Activated T-cell treated with anti-CD3 and anti-CD28 coated beads, Interleukin-2, amount 50 U/mL, for 72 hours (primary cell): Measurements from ENCODE around the gene GGT6. TPM values are rescaled to one million over a fixed set of nuclear protein-coding genes. Genes with fewer than 3 reads are reported as not detected.

Source experiments
- ATAC-seq, 2 donors: fragments of 150-1000 bp; cut with Tn5 transposase; replicated peaks in 1 of 2; 2 replicates each; pipeline ENCODE4 v1.10.0; 2021; ENCODE audit warnings: moderate library complexity in 2 of 2, mild to moderate bottlenecking in 1 of 2
- DNase-seq, 2 donors: peaks; one replicate each; pipeline ENCODE4 v3.0.0; 2021 to 2022; ENCODE audit warnings: mixed read lengths in 1 of 2
- H3K27ac Mint-ChIP-seq: one replicate; pipeline ENCODE4 v1.8.0; 2022; ENCODE audit warnings: mild to moderate bottlenecking, moderate library complexity, mixed read lengths
- H3K27me3 Mint-ChIP-seq: one replicate; pipeline ENCODE4 v1.8.0; 2022; ENCODE audit warnings: low read depth, mixed read lengths
- H3K36me3 Mint-ChIP-seq, 2 donors: one replicate each; pipeline ENCODE4 v1.8.0; 2022; ENCODE audit warnings: mixed read lengths in 2 of 2, mild to moderate bottlenecking in 1 of 2; ENCODE audit not compliant: insufficient read depth in 2 of 2
- H3K4me1 Mint-ChIP-seq: one replicate; pipeline ENCODE4 v1.8.0; 2022; ENCODE audit warnings: low read depth, mixed read lengths
- H3K4me3 Mint-ChIP-seq, 2 donors: one replicate each; pipeline ENCODE4 v1.8.0; 2022; ENCODE audit warnings: mild to moderate bottlenecking in 2 of 2, mixed read lengths in 2 of 2, moderate library complexity in 2 of 2
- H3K9me3 Mint-ChIP-seq, 2 donors: one replicate each; pipeline ENCODE4 v1.8.0; 2022; ENCODE audit warnings: mixed read lengths in 2 of 2
- total RNA-seq, 2 donors: library from RNA; stranded (reverse); gene quantifications; one replicate each; pipeline ENCODE4 v1.2.3, GENCODE V29; 2022

GGT6 gene
- total RNA-seq, 2 donors from 2014 or later, result not detected

GRCh38 chr17:4577386-4577993 is 17.1 kb upstream of the GGT6 start:
- Mint-ChIP-seq H3K9me3 (no peaks in the 10 kb centered on the region), H3K27ac (no peak overlapping the region), H3K36me3 (no peaks in the 10 kb centered on the region), H3K27me3 (peaks cover 26% of the 10 kb centered on the region), H3K4me3 (no peak overlapping the region), H3K4me1 (peaks cover 18% of the 10 kb centered on the region)
- ATAC-seq, result no peak
- no peak for DNase-seq

GRCh38 chr17:4576729-4577322 is 16.4 kb upstream of the GGT6 start:
- H3K4me3 Mint-ChIP-seq, result no peak overlapping the region
- no peaks in the 10 kb centered on the region for H3K36me3 Mint-ChIP-seq
- H3K27me3 Mint-ChIP-seq, result peaks cover 20% of the 10 kb centered on the region
- H3K27ac Mint-ChIP-seq, result no peak overlapping the region
- ATAC-seq, result no peak
- peaks cover 18% of the 10 kb centered on the region for H3K4me1 Mint-ChIP-seq
- no peaks in the 10 kb centered on the region for H3K9me3 Mint-ChIP-seq
- no peak for DNase-seq

GRCh38 chr17:4576161-4576558 is 15.8 kb upstream of the GGT6 start:
- DNase-seq (no peak), ATAC-seq (no peak)
- H3K9me3 Mint-ChIP-seq, result no peaks in the 10 kb centered on the region
- no peaks in the 10 kb centered on the region for H3K36me3 Mint-ChIP-seq
- peaks cover 19% of the 10 kb centered on the region for H3K27me3 Mint-ChIP-seq
- no peak overlapping the region for H3K4me3 Mint-ChIP-seq
- peaks cover 18% of the 10 kb centered on the region for H3K4me1 Mint-ChIP-seq
- H3K27ac Mint-ChIP-seq, result no peak overlapping the region

GRCh38 chr17:4574448-4575045 is 14.2 kb upstream of the GGT6 start:
- Mint-ChIP-seq H3K4me1 (peaks cover 18% of the 10 kb centered on the region), H3K9me3 (no peaks in the 10 kb centered on the region), H3K27ac (no peak overlapping the region), H3K4me3 (no peak overlapping the region), H3K36me3 (no peaks in the 10 kb centered on the region), H3K27me3 (peaks cover 14% of the 10 kb centered on the region)
- ATAC-seq (no peak), DNase-seq (no peak)

- peaks cover 18% of the 10 kb centered on the region for H3K4me1 Mint-ChIP-seq
- ATAC-seq, result peak; percentile 99
- no peaks in the 10 kb centered on the region for H3K36me3 Mint-ChIP-seq
- no peaks in the 10 kb centered on the region for H3K9me3 Mint-ChIP-seq
- DNase-seq, result peak; percentile 82 to 89
- peaks cover 14% of the 10 kb centered on the region for H3K27me3 Mint-ChIP-seq
- peak overlapping the region; percentile 31 to 58 for H3K4me3 Mint-ChIP-seq
- H3K27ac Mint-ChIP-seq, result peak overlapping the region; percentile 43
These were observed 13.3 kb upstream of the GGT6 start for GRCh38 chr17:4573669-4574068.

GRCh38 chr17:4573115-4573514 is 12.7 kb upstream of the GGT6 start:
- Mint-ChIP-seq H3K36me3 (no peaks in the 10 kb centered on the region), H3K27me3 (peaks cover 14% of the 10 kb centered on the region), H3K9me3 (no peaks in the 10 kb centered on the region), H3K4me3 (peak overlapping the region; percentile 31 to 58), H3K4me1 (peaks cover 18% of the 10 kb centered on the region), H3K27ac (peak overlapping the region; percentile 2)
- ATAC-seq, result peak; percentile 2 to 4
- DNase-seq, result no peak

GRCh38 chr17:4572131-4572530 is 11.8 kb upstream of the GGT6 start:
- no peak overlapping the region for H3K27ac Mint-ChIP-seq

GRCh38 chr17:4569591-4569990 is 9.2 kb upstream of the GGT6 start:
- peaks cover 6% of the 10 kb centered on the region for H3K27me3 Mint-ChIP-seq
- no peak overlapping the region for H3K4me3 Mint-ChIP-seq
- peaks cover 35% of the 10 kb centered on the region for H3K4me1 Mint-ChIP-seq
- no peak for ATAC-seq
- DNase-seq, result no peak
- no peak overlapping the region for H3K27ac Mint-ChIP-seq
- no peaks in the 10 kb centered on the region for H3K36me3 Mint-ChIP-seq
- H3K9me3 Mint-ChIP-seq, result no peaks in the 10 kb centered on the region

More at GRCh38 chr17:4572131-4572530, 11.8 kb upstream of the GGT6 start:
- Mint-ChIP-seq H3K36me3 (no peaks in the 10 kb centered on the region), H3K4me1 (peaks cover 18% of the 10 kb centered on the region), H3K27me3 (peaks cover 14% of the 10 kb centered on the region), H3K4me3 (no peak overlapping the region), H3K9me3 (no peaks in the 10 kb centered on the region)
- DNase-seq (no peak), ATAC-seq (no peak)

GRCh38 chr17:4566785-4567184 is 6.4 kb upstream of the GGT6 start:
- H3K4me1 Mint-ChIP-seq, result peaks cover 42% of the 10 kb centered on the region
- peak overlapping the region in 1 of 2 donors; percentile 4 for H3K4me3 Mint-ChIP-seq
- peak; percentile 27 to 41 for ATAC-seq
- no peak overlapping the region for H3K27ac Mint-ChIP-seq
- peaks cover 0 to 2% of the 10 kb centered on the region in 2 donors for H3K36me3 Mint-ChIP-seq
- peak; percentile 64 to 66 for DNase-seq
- H3K27me3 Mint-ChIP-seq, result peaks cover 5% of the 10 kb centered on the region
- H3K9me3 Mint-ChIP-seq, result peaks cover 0 to 1% of the 10 kb centered on the region in 2 donors

GRCh38 chr17:4565209-4566141 is 5.1 kb upstream of the GGT6 start:
- ATAC-seq (peak; percentile 41 to 53), DNase-seq (peak; percentile 59)
- Mint-ChIP-seq H3K27ac (no peak overlapping the region), H3K27me3 (no peaks in the 10 kb centered on the region), H3K4me1 (peaks cover 48% of the 10 kb centered on the region), H3K36me3 (peaks cover 0 to 2% of the 10 kb centered on the region in 2 donors), H3K4me3 (peak overlapping the region; percentile 40 to 48), H3K9me3 (peaks cover 0 to 1% of the 10 kb centered on the region in 2 donors)

GRCh38 chr17:4562015-4562969 is 1.9 kb upstream of the GGT6 start:
- H3K4me1 Mint-ChIP-seq, result peaks cover 56% of the 10 kb centered on the region

GRCh38 chr17:4560837-4561256 is 470 bp upstream of the GGT6 start:
- H3K27me3 Mint-ChIP-seq, result no peaks in the 10 kb centered on the region
- peaks cover 0 to 1% of the 10 kb centered on the region in 2 donors for H3K9me3 Mint-ChIP-seq
- H3K4me3 Mint-ChIP-seq, result no peak overlapping the region
- peaks cover 0 to 2% of the 10 kb centered on the region in 2 donors for H3K36me3 Mint-ChIP-seq
- H3K27ac Mint-ChIP-seq, result no peak overlapping the region
- ATAC-seq (no peak), DNase-seq (no peak)
- H3K4me1 Mint-ChIP-seq, result peaks cover 55% of the 10 kb centered on the region

More at GRCh38 chr17:4562015-4562969, 1.9 kb upstream of the GGT6 start:
- peak overlapping the region; percentile 90 for H3K27ac Mint-ChIP-seq
- H3K9me3 Mint-ChIP-seq, result peaks cover 0 to 1% of the 10 kb centered on the region in 2 donors
- no peaks in the 10 kb centered on the region for H3K27me3 Mint-ChIP-seq
- H3K36me3 Mint-ChIP-seq, result peaks cover 0 to 2% of the 10 kb centered on the region in 2 donors
- H3K4me3 Mint-ChIP-seq, result peak overlapping the region; percentile 65 to 84
- ATAC-seq (peak; percentile 5 to 26), DNase-seq (no peak)
